ENCODE measurements around the gene TRPM5. TPM values are rescaled to one million over a fixed set of nuclear protein-coding genes. Genes with fewer than 3 reads are reported as not detected.

TRPM5 gene
- total RNA-seq, 1 donor from 2014 or later: not detected

DNA sequence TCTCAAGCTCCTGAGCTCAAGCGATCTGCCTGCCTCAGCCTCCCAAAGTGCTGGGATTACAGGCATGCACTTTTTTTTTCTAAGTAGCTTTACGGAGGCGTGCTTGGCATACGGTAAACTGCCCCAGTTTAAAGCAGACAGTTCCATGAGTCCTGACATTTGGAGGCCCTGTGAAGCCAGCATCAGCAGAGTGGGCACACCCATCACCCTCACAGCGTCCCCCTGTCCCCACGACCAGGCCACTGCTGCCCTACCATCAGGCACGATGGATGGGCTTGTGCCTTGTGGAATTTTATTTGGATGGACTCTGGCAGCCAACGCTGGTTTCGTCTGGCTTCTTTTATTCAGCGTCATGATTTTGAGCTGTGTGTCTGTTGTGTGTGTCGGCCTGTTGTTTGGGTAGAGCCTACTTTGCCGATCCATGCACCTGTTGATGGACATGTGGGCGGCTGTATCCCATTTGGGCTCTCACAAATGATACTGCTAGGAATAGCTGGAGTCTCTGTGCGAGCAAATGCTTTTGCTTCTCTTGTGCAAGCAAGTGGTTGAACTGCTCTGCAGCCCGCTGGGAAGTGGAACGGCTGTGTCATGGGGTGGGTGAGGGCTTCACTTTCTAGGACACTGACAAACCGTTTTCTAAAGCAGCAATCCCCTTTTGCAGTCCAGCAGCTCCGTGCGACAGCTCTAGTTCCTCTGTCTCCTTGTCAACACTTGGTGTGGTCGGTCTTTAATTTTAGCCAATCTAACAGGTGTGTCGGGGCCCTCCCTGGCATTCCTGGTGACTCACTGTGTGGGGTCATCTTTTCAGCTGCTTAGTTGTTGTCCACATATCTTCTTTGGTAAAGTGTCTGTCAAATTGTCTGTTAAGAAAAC lies 24.3 kb upstream of the TRPM5 start:
- no peak for DNase-seq

DNA sequence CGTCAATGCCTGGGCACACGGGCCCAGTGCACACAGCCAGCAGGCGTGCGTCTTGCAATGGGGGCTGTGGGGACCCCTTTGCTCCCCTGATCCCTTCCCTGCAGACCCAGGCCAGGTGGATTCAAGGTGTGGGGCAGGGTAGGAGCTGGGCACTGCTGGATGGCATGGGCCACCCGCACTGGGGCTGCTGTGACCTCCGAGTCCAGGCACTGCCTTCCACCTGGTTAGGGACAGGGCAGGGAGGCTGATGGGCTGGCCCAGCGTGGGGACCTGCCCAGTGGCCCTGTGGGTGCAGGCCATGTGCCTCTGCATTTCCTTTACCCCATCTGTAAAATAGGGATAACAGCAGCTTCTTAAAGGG lies 23.4 kb upstream of the TRPM5 start:
- no peak for DNase-seq

DNA sequence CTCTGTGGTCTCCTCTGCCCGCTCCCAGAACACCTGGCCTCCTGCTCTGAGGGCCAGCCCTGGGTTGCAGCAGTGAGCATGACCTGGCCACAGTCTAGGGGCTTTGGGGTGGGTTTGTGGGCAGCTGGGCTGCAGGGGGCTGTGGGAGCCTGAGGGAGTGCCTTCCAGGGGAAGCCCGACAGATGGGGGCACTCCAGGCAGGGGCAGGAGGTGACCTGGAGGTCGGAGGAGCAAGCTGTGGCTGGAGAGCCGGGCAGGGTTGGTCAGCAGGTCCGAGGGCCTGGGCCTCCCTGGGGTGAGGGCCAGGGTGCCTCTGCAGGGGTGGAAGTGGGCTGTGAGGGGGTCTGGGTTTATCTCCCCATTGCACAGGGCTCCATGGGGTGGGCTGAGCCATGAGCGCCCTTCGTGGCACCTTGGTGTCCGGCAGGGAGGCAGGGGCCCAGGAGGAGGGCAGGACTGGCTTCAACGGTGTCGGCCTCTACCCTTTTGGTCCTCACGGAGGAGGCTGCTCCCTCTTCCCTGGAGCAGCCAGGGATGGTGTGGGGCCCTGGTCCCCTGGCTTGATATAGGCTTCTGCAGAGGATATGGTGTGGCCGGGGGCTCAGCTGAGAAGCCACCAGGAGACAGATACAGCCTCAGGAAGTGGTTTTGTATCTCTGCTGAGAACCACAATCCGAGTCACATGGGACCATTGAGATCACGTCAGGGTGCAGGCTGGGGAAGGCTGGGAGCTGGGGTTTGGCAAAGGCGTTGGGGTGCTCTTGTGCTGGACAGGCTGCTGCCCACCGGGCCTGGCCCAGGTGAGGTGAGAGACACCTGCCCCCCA lies 22.8 kb upstream of the TRPM5 start:
- DNase-seq: no peak

DNA sequence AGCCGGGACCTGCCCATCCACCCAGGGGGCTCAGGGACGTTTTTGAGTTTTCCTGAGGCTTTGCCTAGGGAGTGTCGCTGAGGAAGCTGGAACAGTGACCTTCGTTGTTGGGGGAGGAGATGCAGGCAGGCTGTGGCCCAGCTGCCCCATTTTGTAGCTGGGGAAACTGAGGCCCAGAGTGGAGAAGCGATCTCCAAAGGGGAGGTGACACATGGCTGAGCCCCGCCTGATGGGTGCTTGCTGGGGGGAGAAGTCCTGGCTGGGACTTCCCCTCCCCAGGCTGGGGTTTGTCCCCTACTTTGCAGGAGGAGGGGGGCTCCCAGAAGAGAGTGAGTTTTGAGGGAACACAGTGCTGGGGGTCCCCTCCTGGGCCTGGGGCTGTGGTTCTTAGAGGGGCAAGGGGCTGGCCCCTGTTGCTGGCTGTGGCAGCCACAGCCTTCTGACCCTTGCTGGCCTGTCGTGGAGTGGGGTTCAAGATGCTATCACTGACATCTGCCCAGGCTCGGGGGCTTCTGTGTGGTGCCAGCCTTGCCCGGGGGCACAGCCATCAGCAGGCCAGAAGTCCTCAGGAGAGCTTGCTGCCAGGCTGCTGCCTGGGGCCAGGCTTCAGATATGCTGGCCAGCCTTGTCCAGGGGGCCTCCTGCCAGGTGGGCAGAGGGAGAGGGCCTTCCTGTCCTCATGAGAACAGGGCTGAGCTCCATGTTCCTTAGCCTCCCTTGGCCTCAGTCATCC lies 21.9 kb upstream of the TRPM5 start:
- no peak for DNase-seq

DNA sequence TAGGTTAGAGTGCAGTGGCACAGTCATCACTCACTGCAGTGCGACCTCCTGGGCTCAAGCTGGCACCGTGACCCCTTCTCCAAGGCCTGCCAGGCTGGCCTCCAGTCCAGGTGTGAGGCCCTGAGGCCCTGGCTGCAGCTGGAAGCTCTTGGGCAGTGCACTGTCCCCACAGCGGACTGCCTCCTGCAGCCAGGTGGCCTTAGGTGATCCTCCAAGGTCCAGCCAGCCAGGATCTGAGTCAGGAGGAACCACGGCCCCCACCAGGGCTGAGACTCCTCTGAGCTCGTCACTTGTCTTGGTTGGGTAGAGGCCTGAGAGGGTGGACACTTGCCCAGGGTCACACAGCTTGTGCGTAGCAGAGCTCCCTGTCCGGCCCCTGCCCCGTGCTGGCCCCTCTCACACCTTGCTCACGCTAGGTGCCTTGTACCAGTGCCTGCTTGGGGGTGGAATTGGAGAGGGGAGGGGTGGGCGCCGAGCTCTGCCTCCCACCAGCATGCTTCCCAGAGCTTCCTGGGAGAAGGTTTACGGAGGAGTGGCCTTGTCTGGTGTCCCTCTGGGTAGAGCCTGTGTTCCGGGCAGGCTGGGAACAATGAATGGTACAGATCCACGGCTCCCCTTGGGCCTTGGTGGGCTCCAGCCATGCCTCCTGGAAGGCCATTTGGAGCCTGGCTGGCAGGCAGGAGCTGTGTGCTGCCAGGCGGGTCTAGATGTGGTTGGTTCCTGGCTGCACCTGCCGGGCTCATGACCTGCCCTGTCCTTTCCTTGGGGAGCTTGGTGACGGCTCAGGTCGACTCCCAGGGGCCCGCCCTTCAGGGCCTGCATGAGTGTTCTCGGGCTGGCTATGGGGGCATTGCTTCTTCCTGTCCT lies 21.1 kb upstream of the TRPM5 start:
- DNase-seq: no peak

DNA sequence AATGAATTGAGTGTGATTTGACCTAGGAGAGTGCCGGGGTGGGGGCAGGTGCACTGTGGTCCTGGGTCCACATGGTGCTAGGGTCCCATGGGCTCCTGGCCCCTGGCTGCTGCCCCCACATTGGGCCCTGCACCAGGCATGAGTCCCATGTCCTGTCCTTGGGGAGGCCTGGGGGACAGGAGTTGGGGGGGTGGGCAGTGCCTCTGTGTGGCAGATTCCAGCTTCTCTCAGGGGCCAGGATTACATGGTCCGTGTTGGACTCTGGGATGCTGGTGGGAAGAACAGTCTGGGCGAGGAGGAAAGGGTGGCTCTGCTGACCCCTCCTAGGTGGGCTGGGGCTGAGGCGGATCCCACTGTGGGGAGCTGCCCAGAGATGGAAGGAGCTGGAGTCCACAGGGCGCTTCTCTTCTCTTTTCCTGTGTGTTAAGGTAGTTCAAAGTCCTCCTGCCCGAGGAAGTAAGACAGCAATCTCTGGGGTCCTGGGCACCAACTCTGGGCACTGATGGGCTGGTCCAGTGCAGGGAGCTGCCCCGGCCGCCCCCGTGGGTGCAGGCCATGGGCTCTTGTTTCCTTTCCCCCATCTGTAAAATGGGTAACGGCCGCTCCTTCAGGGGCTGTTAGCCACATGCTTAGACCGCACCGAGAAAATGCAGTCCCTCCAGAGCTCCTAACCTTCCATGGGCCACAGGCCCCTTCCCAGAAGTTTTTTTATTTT lies 20.3 kb upstream of the TRPM5 start:
- no peak for DNase-seq

DNA sequence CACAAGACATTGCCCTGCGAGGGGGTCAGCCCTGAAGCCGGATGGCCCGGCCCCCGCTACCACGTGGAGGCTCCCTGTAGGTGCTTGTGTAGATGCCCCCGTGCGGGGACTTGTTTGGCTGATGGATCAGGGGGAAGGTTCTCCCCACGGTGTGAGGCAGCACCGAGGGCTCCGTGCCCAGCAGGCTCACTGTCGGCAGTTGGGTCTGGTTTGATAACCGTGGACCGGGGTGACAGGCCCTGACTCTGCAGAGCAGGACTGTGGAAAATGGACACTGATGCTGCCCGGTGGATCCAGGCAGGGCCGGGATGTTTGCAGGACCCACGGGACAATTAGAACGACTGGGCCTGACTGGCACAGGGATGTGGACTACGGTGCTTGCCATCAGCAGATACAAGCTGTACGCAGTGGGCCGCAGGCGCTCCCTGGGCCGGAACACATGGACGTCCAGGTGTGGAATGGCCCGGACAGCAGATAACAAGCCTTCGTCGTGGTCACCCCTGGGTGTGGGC lies 19.5 kb upstream of the TRPM5 start:
- DNase-seq: no peak

DNA sequence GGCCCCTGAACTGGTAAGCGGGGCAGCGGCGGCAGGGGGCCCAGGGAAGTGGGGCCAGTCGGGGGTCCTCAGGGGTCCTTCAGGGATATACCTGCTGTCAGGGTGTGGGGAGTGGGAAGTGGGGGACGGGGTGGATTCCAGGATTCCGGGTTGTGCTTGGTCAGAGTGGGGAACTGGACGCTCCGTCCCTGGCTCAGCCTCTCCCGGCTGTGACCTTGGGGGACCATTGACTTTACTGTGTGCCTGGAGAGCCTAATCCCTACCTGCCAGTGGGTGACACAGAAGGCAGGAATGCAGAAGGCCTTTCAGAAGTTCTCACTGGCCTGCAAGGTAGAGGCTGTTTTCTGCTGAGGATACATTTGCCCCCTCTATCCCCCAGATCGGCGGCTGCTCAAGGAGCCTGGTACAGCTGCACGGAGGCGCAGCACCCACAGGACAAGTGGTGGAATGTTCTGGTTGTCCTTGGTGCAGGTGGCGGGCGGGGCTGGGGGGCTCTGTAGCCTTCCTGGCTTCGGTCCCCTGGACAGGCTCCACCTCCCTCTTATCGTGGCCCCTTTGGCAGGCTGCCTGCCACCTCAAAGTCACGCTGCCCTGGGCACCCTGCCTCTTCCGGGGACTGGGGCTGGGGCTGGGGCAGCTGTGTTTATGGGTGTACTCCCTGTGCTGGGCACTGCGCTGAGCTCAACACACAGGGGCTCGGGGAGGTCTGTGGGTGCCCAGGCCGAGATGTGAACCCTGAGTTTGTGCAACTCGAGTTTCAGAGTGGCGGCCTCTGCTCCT lies 18.9 kb upstream of the TRPM5 start:
- no peak for DNase-seq

DNA sequence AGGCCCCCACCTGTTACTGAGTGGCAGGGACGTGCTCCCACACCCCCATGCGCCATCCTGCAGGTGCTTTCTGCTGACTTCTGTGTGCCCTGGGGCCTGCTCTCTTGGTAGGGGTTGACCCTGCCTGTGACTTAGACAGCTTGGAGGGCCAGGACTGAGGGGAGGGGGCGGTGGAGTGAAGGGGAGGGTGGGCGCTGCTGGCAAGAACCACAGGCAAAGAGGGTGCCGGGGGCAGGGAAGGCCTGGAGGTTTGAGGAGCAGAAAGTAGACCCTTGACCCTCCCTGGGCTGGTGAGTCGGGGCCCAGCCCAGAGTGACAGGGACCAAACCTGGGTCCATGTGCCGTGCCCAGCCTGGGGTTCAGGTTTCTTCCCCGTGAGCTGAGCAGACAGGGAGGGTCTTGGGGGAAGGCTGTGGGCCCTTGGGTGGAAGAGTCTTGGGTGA lies 18.2 kb upstream of the TRPM5 start:
- no peak for DNase-seq

DNA sequence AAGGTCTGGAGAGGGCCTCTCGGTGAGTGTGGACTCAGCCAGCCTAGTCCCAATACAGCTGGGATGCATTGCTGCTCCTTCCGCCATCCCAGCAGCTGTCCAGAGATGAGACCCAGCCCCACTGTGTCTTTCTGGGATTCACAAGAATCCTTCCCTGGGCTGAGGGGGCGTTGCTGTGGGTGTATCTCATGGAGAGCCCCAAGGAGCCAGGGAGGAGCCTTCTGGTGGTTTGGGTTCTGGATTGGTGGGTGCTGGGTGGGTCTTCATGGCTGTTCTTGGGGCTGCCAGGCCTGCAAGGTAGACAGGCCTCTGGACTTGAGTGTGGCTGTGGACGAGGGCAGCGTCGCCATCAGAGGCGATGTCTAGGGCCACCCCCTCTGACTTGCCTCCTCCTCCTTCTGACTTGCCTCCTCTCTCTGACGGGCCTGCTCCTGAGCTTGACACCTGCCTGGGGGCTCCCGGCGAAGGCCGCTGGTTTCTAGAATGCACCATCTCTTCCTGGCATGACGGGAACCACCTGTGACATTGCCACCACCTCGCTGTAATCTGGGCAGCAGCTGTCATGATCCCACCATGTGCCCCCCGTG lies 17.7 kb upstream of the TRPM5 start:
- no peak for DNase-seq

DNA sequence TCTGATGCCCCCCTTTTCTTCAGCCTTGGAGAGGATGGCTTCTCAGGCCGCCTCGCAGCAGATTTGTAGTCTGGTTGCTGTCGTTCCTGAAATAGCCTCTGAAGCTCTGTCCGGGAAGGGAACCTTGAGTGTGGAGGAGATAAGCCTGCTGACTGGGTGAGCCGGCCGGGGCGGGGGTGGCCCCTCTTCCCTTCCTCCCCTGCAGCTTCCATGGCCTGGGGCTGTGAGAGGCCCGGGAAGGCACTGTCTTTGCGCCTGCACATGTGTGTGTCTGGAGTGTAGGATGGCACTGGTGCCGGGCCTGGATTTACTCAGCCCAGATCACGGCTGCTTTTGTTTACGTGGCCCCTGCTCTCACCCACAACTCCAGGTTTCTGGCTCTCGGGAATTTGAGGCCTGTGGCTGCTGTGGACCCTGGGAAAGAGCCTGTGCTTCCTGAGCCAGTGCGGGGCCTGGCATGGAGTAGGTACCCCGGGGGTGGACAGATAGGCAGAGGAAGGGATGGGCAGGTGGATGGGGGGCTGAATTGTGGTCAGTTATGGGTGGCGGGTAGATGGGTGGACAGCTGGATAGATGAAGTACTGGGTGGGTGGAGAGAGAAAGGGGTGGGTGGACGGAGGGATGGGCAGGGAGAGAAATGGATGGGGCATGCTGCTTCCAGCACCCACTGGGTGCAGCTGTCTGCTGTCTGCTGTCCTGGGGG lies 17.1 kb upstream of the TRPM5 start:
- DNase-seq: no peak

DNA sequence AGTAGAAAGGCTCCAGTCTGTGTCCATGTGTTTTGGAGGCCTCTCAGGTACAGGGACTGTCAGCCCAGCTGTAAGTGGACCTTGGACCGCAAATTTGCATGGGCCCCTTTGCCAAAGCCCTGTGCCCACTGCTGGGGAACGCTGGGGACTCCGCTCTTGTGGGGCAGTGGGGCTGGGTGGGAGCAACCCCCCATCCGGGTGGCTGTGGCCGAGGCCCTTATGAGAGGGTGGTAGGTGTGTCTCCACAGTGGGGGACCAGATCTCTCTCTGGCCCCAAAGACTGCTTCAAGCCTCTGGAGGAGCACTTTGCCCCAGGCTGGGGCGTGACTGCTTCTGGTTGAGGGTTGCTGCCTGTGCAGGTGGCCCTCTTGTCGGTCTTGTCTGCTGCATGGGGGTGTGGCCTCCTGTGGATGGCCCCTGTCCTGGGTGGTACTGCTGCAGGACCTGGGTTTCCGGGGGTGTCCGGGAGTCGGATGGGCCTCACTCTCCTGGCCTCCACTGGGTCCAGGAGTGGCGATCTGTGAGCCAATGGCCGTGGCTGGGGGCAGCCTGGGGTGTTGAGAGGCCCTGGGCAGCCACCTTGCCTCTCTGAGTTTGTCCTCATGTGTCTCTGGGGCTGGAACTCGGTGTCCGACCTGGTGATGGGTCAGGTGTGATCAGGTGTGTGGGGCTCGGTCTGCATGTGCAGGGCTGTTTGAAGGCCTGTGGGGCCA lies 16.4 kb upstream of the TRPM5 start:
- no peak for DNase-seq

DNA sequence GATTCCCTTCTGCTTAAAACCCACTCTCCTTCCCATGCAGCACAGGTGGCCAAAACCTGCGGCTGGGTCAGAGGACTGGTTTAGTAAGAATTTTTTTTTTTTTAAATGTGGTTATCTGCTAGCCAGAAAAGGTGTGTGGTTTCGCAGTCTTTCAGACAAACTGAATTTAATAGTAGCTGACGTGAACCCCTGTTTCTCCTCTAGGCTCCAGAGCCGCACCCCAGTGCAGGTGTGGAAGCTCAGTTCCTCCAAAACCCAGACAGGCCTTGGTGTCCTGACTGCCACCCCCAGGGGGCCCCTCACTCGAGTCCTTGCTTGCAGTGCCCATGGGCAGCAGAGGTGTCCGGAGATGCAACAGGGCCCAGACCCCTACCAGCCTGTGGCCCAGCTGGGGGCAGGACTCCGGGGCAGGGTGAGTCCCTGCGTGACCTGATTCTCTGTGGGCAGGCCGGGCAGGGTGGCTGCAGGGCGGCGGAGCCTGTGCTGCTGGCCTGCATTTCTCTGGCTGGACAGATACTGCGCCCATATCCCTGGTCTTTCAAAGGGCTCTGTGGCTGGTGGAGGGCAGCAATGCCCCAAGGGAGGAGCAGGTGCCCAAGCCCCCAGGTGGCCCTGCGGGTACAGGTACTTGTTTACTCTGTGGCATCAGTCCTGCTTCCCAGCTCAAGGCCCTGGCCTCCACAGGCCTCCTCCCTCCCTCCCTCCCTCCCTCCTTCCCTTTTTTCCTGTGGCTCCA lies 15.7 kb upstream of the TRPM5 start:
- no peak for DNase-seq

DNA sequence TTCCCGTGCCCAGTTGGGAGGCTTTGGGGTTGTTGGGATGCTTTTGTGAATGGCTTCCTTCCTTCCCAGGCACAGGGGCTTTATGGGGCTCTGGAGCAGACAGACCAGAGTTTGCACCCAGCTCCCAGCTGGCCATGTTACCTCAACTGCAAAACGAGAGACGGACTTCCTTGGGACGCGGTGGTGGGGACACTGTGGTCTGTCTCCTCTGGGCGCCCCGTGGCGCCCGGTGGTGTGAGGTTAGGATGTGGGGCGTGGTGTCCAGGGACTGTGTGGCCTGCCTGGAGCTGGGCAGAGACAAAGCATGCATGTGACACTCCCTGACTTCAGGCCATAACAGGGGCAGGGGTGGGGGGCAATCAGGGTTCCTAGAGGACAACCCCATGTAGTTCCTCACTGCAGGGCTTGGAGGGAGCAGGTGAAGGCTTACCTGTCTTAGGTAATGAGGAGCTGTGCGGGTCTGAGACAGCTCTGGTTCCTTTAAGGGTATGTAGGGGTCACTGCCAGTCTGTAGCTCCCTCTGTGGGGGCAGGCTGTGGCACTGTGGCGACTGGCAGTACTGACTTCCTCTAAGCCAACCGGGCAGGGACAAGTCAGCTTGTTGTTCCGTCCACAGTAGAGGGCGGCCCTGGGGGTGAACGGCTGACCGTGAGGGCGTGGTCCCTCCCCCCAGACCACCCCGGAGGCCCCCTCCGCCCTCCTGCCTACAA lies 14.9 kb upstream of the TRPM5 start:
- no peak for DNase-seq

DNA sequence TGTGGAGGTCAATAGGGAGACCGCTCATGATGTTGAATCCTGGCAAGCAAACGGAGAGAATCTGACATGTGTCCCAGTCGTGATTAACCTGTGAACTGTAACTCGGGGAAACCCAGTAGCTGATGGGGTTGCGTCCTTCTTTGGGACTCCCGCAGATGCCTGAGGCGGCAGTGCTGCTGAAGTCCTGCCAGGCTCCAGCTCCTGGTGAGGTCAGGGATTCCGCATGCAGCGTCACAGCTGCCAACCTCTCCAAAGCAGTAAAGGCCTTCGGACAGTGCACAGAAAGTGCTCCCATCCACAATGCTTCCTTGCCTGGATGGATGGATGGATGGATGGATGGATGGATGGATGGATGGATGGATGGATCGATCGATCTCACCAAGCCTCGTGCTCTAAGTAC lies 14.0 kb upstream of the TRPM5 start:
- no peak for DNase-seq

DNA sequence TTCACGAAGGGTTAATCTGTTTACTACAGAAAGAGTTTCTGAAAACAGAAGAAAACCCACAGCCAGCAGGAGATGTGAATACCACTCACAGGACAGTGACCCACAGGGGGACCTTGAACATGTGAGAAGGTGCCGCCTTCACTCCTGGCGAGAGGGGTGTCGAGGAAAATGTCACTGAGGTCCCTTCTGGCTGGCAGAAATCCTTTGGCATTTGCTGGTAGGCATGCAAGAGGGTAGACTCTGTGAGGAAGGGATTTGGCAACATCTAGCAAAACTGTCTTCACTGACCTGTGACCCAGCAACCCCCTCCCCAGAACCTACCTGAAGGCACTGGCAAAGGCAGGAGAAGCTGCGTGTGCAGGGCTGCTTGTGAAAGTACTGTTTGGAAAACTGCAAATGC lies 9.1 kb upstream of the TRPM5 start:
- no peak for DNase-seq

DNA sequence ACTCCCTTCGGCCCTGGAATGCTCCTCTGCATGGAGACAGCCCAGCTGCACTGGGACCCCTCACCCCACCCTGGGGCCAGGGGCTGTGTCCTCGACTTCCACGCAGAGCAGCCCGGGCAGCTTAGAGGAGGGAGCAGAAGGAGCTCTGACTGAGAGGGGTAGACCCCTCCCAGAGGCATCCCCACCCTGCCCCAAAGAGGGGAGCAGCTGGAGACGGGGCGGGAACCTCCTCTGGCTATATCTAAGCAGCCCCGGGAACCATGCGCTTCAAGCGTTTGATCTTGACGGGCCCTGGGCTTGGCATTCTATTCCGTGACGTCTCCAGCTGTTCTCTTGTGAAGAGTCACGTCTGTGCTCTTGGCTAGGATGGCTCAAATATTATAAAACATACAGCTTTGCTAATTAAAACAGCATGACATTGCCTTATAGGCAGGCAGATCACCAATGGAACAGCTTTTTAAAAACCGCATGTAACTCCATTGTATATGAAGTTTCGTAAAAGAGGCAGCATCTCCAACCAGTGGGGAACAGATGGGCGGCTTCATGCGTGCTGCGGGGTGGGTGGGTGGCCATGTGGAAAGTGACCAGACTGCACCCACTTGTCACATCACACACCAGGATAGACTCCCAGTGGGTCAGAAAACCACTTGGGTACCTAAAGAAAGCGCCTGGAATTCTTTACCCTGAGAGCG lies 8.2 kb upstream of the TRPM5 start:
- DNase-seq: no peak

All from dermis blood vessel endothelial cell (primary cell).